B cell (primary cell): ENCODE measurements around the gene TMEM273. TPM values are rescaled to one million over a fixed set of nuclear protein-coding genes. Genes with fewer than 3 reads are reported as not detected.

Experiments
- ATAC-seq: fragments of 200-7000 bp; cut with Tn5 transposase; one replicate; pipeline ENCODE4 v1.10.0; 2021; ENCODE audit warnings: low read depth, mild to moderate bottlenecking, moderate number of reproducible peaks, moderate library complexity
- CTCF ChIA-PET: fragments of 350-600 bp; sonication (Branson Sonifier 250); formaldehyde crosslinking; loops from one replicate; lab custom pipeline; 2021; ENCODE audit warnings: antibody characterized with exemption, inconsistent platforms; lab: Charles Lee
- POLR2A ChIA-PET: fragments of 350-600 bp; sonication (Branson Sonifier 250); formaldehyde crosslinking; loops from one replicate; lab custom pipeline; 2021; ENCODE audit warnings: antibody characterized with exemption; lab: Charles Lee
- DNase-seq: peaks from one replicate; pipeline ENCODE4 v3.0.0; 2013
- H2AFZ ChIP-seq: 2 replicates; pipeline ENCODE4 v1.6.1; 2012; ENCODE audit warnings: mild to moderate bottlenecking, low read depth, low read length; ENCODE audit not compliant: insufficient read depth, poor library complexity, severe bottlenecking
- H3K27ac ChIP-seq, 2 donors: 1 replicate in 1 of 2; 2 replicates in 1 of 2; pipeline ENCODE4 v1.5.1; 2012 to 2013; ENCODE audit warnings: low read length in 2 of 2, mild to moderate bottlenecking in 2 of 2, moderate library complexity in 1 of 2
- H3K27me3 ChIP-seq, 4 experiments: fragments of 200-600 bp in 1 of 4; sonication (generic) in 1 of 4; replicated peaks in 1 of 4; 1 replicate in 2 of 4; 2 replicates in 2 of 4; pipeline versions ENCODE4 v1.6.1 to v1.7.0; 2013 to 2016; ENCODE audit warnings: low read length in 3 of 4, mild to moderate bottlenecking in 2 of 4, mixed read lengths in 1 of 4, moderate library complexity in 1 of 4; ENCODE audit not compliant: insufficient read depth in 4 of 4, control insufficient read depth in 3 of 4; ENCODE audit errors: control extremely low read depth in 1 of 4
- H3K36me3 ChIP-seq, 2 experiments: replicated peaks in 1 of 2; 1 replicate in 1 of 2; 2 replicates in 1 of 2; pipeline versions ENCODE4 v1.6.1 to v1.7.1; 2013; ENCODE audit warnings: low read length in 1 of 2; ENCODE audit not compliant: insufficient read depth in 2 of 2, control insufficient read depth in 1 of 2; ENCODE audit errors: control extremely low read depth in 1 of 2, extremely low read depth in 1 of 2
- H3K4me1 ChIP-seq, 2 donors: fragments of 200-600 bp in 1 of 2; sonication (generic) in 1 of 2; 1 replicate in 1 of 2; 2 replicates in 1 of 2; pipeline versions ENCODE4 v1.5.1 to v1.6.1; 2013 to 2017; ENCODE audit warnings: low read length in 2 of 2; ENCODE audit not compliant: control insufficient read depth in 2 of 2, insufficient read depth in 2 of 2
- H3K4me2 ChIP-seq: replicated peaks from 2 replicates; pipeline ENCODE3; 2012; ENCODE audit warnings: mild to moderate bottlenecking, low read depth, low read length; ENCODE audit not compliant: poor library complexity, severe bottlenecking
- H3K4me3 ChIP-seq, 5 experiments: fragments of 200-600 bp in 1 of 5; sonication (generic) in 1 of 5; 1 replicate in 3 of 5; 2 replicates in 2 of 5; pipeline versions ENCODE4 v1.5.1 to v1.7.0; 2011 to 2016; ENCODE audit warnings: low read length in 4 of 5, mild to moderate bottlenecking in 4 of 5, low read depth in 2 of 5, control low read depth in 1 of 5, moderate library complexity in 1 of 5; ENCODE audit not compliant: insufficient read depth in 1 of 5; ENCODE audit errors: control extremely low read depth in 1 of 5, extremely low read depth in 1 of 5
- H3K79me2 ChIP-seq: fragments of 200-600 bp; sonication (generic); one replicate; pipeline ENCODE4 v1.6.0; 2016; ENCODE audit warnings: low read length; ENCODE audit not compliant: control insufficient read depth, insufficient read depth
- H3K9ac ChIP-seq: fragments of 200-600 bp; sonication (generic); 2 replicates; pipeline ENCODE4 v1.6.1; 2017; ENCODE audit warnings: mild to moderate bottlenecking, low read length, moderate library complexity
- H3K9me3 ChIP-seq, 3 donors: one replicate each; pipeline versions ENCODE4 v1.6.1 to v1.7.1; 2013; ENCODE audit warnings: low read length in 2 of 3; ENCODE audit not compliant: control insufficient read depth in 2 of 3, insufficient read depth in 1 of 3; ENCODE audit errors: control extremely low read depth in 1 of 3
- H4K20me1 ChIP-seq: 2 replicates; pipeline ENCODE4 v1.6.0; 2012; ENCODE audit warnings: mild to moderate bottlenecking, low read length; ENCODE audit not compliant: insufficient read depth, control insufficient read depth, poor library complexity, severe bottlenecking
- H3K27ac Mint-ChIP-seq: one replicate; pipeline ENCODE4 v1.8.0; 2021; ENCODE audit warnings: mixed read lengths
- H3K27me3 Mint-ChIP-seq: one replicate; pipeline ENCODE4 v1.8.0; 2021; ENCODE audit warnings: mixed read lengths
- H3K4me1 Mint-ChIP-seq: one replicate; pipeline ENCODE4 v1.8.0; 2021; ENCODE audit warnings: mixed read lengths
- H3K4me3 Mint-ChIP-seq: one replicate; pipeline ENCODE4 v1.8.0; 2021; ENCODE audit warnings: mixed read lengths
- H3K9me3 Mint-ChIP-seq: one replicate; pipeline ENCODE4 v1.8.0; 2022; ENCODE audit warnings: mixed read lengths; ENCODE audit not compliant: insufficient read depth
- CTCF ChIP-seq: fragments of 200-600 bp; IDR thresholded peaks from one replicate; pipeline ENCODE4 v1.8.0; 2022; ENCODE audit warnings: antibody characterized with exemption, mild to moderate bottlenecking
- EZH2 ChIP-seq: IDR thresholded peaks from 2 replicates; pipeline ENCODE4 v1.6.1; 2012; ENCODE audit warnings: borderline replicate concordance, low read depth, mild to moderate bottlenecking, moderate library complexity, low read length; ENCODE audit not compliant: insufficient read depth, poor library complexity, severe bottlenecking
- WGBS: methylation state at CpG from one replicate; pipeline ENCODE4 v1.1.5; 2013; ENCODE audit warnings: missing lambda C conversion rate; ENCODE audit not compliant: insufficient coverage; 5-methylcytosine and 5-hydroxymethylcytosine counted together
- intact Hi-C: fragments of 100-400 bp; cut with micrococcal nuclease; formaldehyde crosslinking; loops from one replicate; pipeline ENCODE4 v1.10.0; 2022
- polyA plus RNA-seq: library from polyadenylated mRNA; depleted of rRNA; stranded (reverse); fragments of >200 nt; gene quantifications from 2 replicates; pipeline ENCODE4 v1.2.3, GENCODE V29; 2012
- total RNA-seq, 2 donors: library from RNA; stranded (reverse); fragments of 120-200 nt in 1 of 2; gene quantifications; 1 replicate in 1 of 2; 2 replicates in 1 of 2; pipeline versions ENCODE4 v1.2.3 to v1.2.4, GENCODE V29; 2013 to 2022

TMEM273 gene
- total and polyA plus RNA-seq, 2 donors (not counting 1 experiment from before 2014, with no cell fraction given): 36.0 to 36.4 TPM

GRCh38 chr10:49189422-49189821, 1.2 kb upstream of the TMEM273 start:
- H3K9me3 ChIP-seq: no peaks in the 10 kb centered on the region
- ChIA-PET POLR2A (no interaction called here), CTCF (no interaction called here)
- Mint-ChIP-seq H3K4me3 (peak overlapping the region; percentile 90), H3K27ac (peak overlapping the region; percentile 96), H3K27me3 (no peaks in the 10 kb centered on the region), H3K9me3 (no peaks in the 10 kb centered on the region), H3K4me1 (peaks cover 78% of the 10 kb centered on the region)
- no peaks in the 10 kb centered on the region for H3K79me2 ChIP-seq
- H3K4me1 ChIP-seq: peaks cover 69 to 70% of the 10 kb centered on the region in 2 donors
- no peaks in the 10 kb centered on the region for H4K20me1 ChIP-seq
- H2AFZ ChIP-seq: no peak overlapping the region
- H3K27ac ChIP-seq: peak overlapping the region; percentile 75 to 82
- DNase-seq (no peak), ATAC-seq (no peak)
- peak overlapping the region; percentile 77 for H3K4me2 ChIP-seq
- TF ChIP-seq EZH2: no peak
- no peak for TF ChIP-seq CTCF
- H3K9ac ChIP-seq: peak overlapping the region; percentile 60
- H3K27me3 ChIP-seq: no peaks in the 10 kb centered on the region
- H3K36me3 ChIP-seq: no peaks in the 10 kb centered on the region
- 83% methylated on average over 6 of the region's 6 CpGs for WGBS
- intact Hi-C loops: loop anchor here (10.0 kb wide), 1 partner anchor 885 kb away; the partner anchor contains the start of gene MAPK8
- H3K4me3 ChIP-seq: no peak overlapping the region

GRCh38 chr10:49187044-49187484, 1.1 kb downstream of the TMEM273 start:
- CTCF ChIA-PET: interaction anchor here (0.7 kb wide), 1 partner anchor 23 kb away, joined by 3 read pairs; no protein-coding TSS in a partner anchor
- peak; percentile 46 for DNase-seq
- intact Hi-C loops: loop anchor here (10.0 kb wide), 1 partner anchor 882 kb away; the partner anchor contains the start of gene MAPK8
- Histone ChIP-seq H3K4me1 (peaks cover 71% of the 10 kb centered on the region in 2 donors), H3K27me3 (no peaks in the 10 kb centered on the region), H3K79me2 (no peaks in the 10 kb centered on the region), H3K4me2 (peak overlapping the region; percentile 77), H3K9ac (peak overlapping the region; percentile 60), H2AFZ (no peak overlapping the region), H3K9me3 (no peaks in the 10 kb centered on the region), H3K4me3 (peak overlapping the region in 4 of 5 experiments; percentile 42 to 61 (median 52)), H3K27ac (peak overlapping the region; percentile 14 to 75), H3K36me3 (peaks cover 0 to 3% of the 10 kb centered on the region in 2 experiments), H4K20me1 (no peaks in the 10 kb centered on the region)
- peak; percentile 12 for ATAC-seq
- peak overlapping the region; percentile 89 for H3K4me3 Mint-ChIP-seq
- H3K4me1 Mint-ChIP-seq: peaks cover 82% of the 10 kb centered on the region
- POLR2A ChIA-PET: no interaction called here
- no peaks in the 10 kb centered on the region for H3K9me3 Mint-ChIP-seq
- WGBS: 60% methylated on average over 1 of the region's 8 CpGs
- no peaks in the 10 kb centered on the region for H3K27me3 Mint-ChIP-seq
- no peak for TF ChIP-seq EZH2
- TF ChIP-seq CTCF: no peak
- peak overlapping the region; percentile 96 for H3K27ac Mint-ChIP-seq
